Neuron (in vitro differentiated cells): ENCODE results near the gene PIGQ.

ENCODE experiments used
- H2AFZ ChIP-seq: one replicate; pipeline ENCODE4 v1.6.1; 2013; ENCODE audit warnings: low read depth, mild to moderate bottlenecking, inconsistent platforms, low read length, moderate library complexity
- H3K27me3 ChIP-seq: one replicate; pipeline ENCODE4 v1.6.1; 2013; ENCODE audit warnings: low read length; ENCODE audit not compliant: insufficient read depth
- H3K36me3 ChIP-seq: one replicate; pipeline ENCODE4 v1.6.1; 2013; ENCODE audit warnings: low read length; ENCODE audit not compliant: insufficient read depth
- H3K4me1 ChIP-seq: one replicate; pipeline ENCODE4 v1.6.1; 2013; ENCODE audit warnings: low read length; ENCODE audit not compliant: insufficient read depth
- H3K4me3 ChIP-seq: 2 replicates; pipeline ENCODE4 v1.5.1; 2013; ENCODE audit warnings: mild to moderate bottlenecking, low read length, moderate library complexity
- H3K9me3 ChIP-seq: one replicate; pipeline ENCODE4 v1.6.1; 2013; ENCODE audit warnings: low read length

PIGQ gene

DNA sequence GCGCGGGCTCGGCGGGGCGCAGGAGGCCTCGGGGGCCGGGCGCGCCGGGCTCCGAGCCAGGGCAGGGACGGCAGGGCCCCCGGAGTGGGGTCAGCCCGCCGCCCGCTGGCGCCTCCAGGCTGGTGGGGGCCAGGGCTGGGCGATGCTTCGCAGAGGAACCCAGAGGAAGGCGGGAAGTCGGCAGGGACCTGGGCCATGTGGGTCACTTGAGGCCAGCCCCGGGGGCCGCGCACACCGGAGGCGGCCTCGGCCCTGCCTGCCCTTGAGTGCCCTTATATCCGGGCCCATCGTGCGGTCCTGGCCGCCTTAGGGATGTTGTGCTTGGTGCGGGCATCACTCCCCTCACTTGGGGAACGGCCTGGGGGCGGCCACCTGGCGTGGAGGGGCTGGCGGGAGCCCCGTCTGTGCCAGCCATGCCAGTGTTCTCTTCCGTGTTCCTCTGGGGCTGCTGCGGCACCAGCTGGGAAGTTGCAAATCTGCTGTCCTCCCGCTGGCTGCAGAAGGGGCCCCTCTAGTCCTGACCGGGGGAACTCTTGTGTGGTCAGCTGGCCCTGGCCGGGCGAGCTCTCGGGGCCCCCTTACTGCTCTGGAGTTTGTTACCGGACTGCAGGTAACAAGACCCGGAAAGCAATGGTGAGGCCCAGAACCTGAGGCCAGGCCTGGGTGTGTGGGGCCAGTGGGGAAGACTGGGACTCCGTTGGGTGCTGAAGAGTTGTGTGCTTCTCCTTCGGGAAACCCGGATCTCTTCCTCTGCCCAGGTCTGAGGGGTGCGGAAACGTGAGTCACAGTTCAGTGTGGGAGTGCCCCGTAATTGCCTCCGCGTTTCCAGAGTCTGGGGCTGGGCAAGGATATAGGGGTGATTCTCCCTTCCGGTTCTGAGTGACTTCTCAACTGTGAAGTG, 41.4 kb upstream of the PIGQ start:
- H3K9me3 ChIP-seq, result no peaks in the 10 kb centered on the region
- H3K4me3 ChIP-seq, result peak overlapping the region; percentile 64
- peaks cover 25% of the 10 kb centered on the region for H3K4me1 ChIP-seq
- H3K27me3 ChIP-seq, result no peaks in the 10 kb centered on the region
- H3K36me3 ChIP-seq, result peaks cover under 1% of the 10 kb centered on the region
- no peak overlapping the region for H2AFZ ChIP-seq

DNA sequence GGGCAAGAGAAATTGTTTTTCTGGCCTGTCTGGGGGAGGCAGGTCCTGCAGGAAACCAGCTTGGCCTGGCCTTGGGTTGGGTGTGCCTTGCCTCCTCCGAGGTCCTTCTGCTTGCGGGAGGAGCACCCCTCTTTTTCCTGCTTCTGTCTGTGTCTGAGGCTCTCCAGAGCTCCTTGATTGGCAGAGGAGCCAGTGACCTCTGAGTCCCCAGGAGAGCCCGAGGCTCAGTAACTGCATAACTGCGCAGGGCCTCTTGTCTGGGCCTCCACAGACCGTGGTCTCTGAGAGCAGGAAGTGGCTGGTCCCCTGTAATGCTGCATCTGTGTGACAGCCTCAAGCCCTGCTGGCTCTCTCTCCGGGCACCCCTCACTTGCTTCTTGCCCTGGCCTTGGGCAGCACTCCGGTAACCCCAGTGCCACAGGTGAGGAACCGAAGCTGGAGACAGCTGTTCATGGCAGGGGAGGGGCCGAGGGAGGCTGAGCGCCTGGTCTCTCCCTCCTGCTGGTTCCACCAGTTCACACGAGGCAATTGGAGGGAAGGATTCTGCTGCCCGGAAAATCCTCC, 40.7 kb upstream of the PIGQ start:
- H3K9me3 ChIP-seq, result no peaks in the 10 kb centered on the region
- H3K4me1 ChIP-seq, result peaks cover 25% of the 10 kb centered on the region
- no peak overlapping the region for H2AFZ ChIP-seq
- H3K4me3 ChIP-seq, result peak overlapping the region; percentile 64
- H3K36me3 ChIP-seq, result no peaks in the 10 kb centered on the region
- H3K27me3 ChIP-seq, result no peaks in the 10 kb centered on the region

- H3K36me3 ChIP-seq, result no peaks in the 10 kb centered on the region
- no peaks in the 10 kb centered on the region for H3K9me3 ChIP-seq
- H2AFZ ChIP-seq, result no peak overlapping the region
- H3K4me3 ChIP-seq, result no peak overlapping the region
- no peaks in the 10 kb centered on the region for H3K27me3 ChIP-seq
- peaks cover 25% of the 10 kb centered on the region for H3K4me1 ChIP-seq
Measured at GRCh38 chr16:530111-530817, 39.5 kb upstream of the PIGQ start.

GRCh38 chr16:531494-532125, 38.2 kb upstream of the PIGQ start:
- no peak overlapping the region for H2AFZ ChIP-seq
- H3K9me3 ChIP-seq, result no peaks in the 10 kb centered on the region
- no peak overlapping the region for H3K4me3 ChIP-seq
- peaks cover 12% of the 10 kb centered on the region for H3K4me1 ChIP-seq
- H3K36me3 ChIP-seq, result peaks cover 4% of the 10 kb centered on the region
- H3K27me3 ChIP-seq, result no peaks in the 10 kb centered on the region

GRCh38 chr16:533391-534123, 36.2 kb upstream of the PIGQ start:
- H3K9me3 ChIP-seq, result no peaks in the 10 kb centered on the region

GRCh38 chr16:534135-534534, 35.6 kb upstream of the PIGQ start:
- peaks cover 11% of the 10 kb centered on the region for H3K36me3 ChIP-seq
- no peaks in the 10 kb centered on the region for H3K9me3 ChIP-seq
- H3K4me1 ChIP-seq, result peaks cover 3% of the 10 kb centered on the region
- no peak overlapping the region for H3K4me3 ChIP-seq
- no peaks in the 10 kb centered on the region for H3K27me3 ChIP-seq
- no peak overlapping the region for H2AFZ ChIP-seq

More at GRCh38 chr16:533391-534123, 36.2 kb upstream of the PIGQ start:
- Histone ChIP-seq H2AFZ (no peak overlapping the region), H3K4me3 (no peak overlapping the region), H3K27me3 (no peaks in the 10 kb centered on the region), H3K36me3 (peaks cover 10% of the 10 kb centered on the region), H3K4me1 (peaks cover 9% of the 10 kb centered on the region)

GRCh38 chr16:534856-535445, 34.8 kb upstream of the PIGQ start:
- Histone ChIP-seq H3K36me3 (peaks cover 11% of the 10 kb centered on the region), H3K9me3 (no peaks in the 10 kb centered on the region), H3K4me1 (no peaks in the 10 kb centered on the region), H3K27me3 (no peaks in the 10 kb centered on the region), H3K4me3 (no peak overlapping the region), H2AFZ (no peak overlapping the region)

DNA sequence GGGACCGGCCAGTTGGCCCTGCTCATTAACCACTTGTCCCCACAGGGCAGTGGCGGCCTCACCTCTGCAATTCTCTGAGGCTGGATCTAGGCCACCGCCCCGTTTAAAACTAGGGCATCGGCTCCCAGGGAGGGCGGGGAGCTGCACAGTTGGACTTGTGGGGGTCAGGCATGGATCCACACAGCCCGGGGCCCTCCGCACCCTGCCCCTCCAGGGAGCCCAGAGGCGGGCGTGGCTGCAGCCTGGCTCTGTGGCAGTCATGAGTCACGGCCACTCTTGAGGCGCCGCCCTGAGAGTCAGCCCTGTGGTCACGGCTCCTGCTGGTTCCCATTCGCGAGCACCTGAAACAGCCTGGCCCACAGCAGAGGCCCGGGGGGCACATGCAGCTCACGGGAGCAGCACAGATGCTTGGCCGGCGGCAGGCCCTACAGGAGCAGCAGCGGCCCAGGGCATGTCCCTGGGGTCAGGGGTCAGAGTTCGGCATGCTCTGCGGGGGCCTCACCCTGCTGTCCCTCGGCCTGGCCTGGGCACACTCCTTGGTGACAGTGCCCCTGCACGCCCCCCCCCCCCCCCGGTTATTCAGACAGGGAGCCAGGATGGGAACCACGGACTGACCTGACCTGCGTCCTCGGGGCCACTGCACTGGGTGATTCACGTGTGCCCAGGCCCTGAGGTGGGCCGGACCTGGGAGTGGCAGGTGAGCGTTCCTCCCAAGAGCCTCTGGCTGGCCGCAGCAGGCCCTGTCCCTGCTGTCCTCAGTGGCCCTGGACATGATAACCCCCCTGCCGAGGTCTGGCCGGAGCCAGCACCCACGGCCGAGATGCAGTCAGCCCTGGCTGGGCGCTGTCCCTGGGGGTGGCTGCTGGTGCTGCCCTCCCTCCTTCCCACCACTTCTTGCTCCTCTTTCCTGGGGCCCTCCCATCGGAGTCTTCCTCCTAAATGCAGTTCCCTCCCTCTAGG, 34.0 kb upstream of the PIGQ start:
- Histone ChIP-seq H3K9me3 (no peaks in the 10 kb centered on the region), H3K4me3 (no peak overlapping the region), H2AFZ (no peak overlapping the region), H3K36me3 (peaks cover 11% of the 10 kb centered on the region), H3K27me3 (no peaks in the 10 kb centered on the region), H3K4me1 (no peaks in the 10 kb centered on the region)

- H3K4me3 ChIP-seq, result no peak overlapping the region
- H2AFZ ChIP-seq, result no peak overlapping the region
- no peaks in the 10 kb centered on the region for H3K4me1 ChIP-seq
- no peaks in the 10 kb centered on the region for H3K9me3 ChIP-seq
- peaks cover 11% of the 10 kb centered on the region for H3K36me3 ChIP-seq
- H3K27me3 ChIP-seq, result no peaks in the 10 kb centered on the region
Measured at GRCh38 chr16:536746-537145, 33.0 kb upstream of the PIGQ start.

- Histone ChIP-seq H3K9me3 (no peaks in the 10 kb centered on the region), H3K4me3 (no peak overlapping the region)
Measured at GRCh38 chr16:537415-538335, 32.1 kb upstream of the PIGQ start.

More at GRCh38 chr16:537415-538335, 32.1 kb upstream of the PIGQ start:
- H3K4me1 ChIP-seq, result no peaks in the 10 kb centered on the region
- peaks cover 11% of the 10 kb centered on the region for H3K36me3 ChIP-seq
- H3K27me3 ChIP-seq, result no peaks in the 10 kb centered on the region
- no peak overlapping the region for H2AFZ ChIP-seq
